HG03575 (cell line): Measurements from ENCODE around the gene MYO10.

Experiments
- ATAC-seq: cut with Tn5 transposase; IDR thresholded peaks from one replicate; pipeline ENCODE4 v1.9.1; 2021; ENCODE audit not compliant: unreplicated experiment, insufficient number of reproducible peaks, low FRiP score; ENCODE audit errors: extremely low read depth

Gene MYO10

GRCh38 chr5:16628376-16628775, 307.7 kb downstream of the MYO10 start:
- ATAC-seq: no peak

GRCh38 chr5:16626696-16627264, 309.3 kb downstream of the MYO10 start:
- ATAC-seq: no peak

- no peak for ATAC-seq
Observed at GRCh38 chr5:16625096-16625495, 311.0 kb downstream of the MYO10 start.

GRCh38 chr5:16619136-16619535, 317.0 kb downstream of the MYO10 start:
- no peak for ATAC-seq

- no peak for ATAC-seq
Observed at GRCh38 chr5:16618138-16618897, 317.8 kb downstream of the MYO10 start.

DNA sequence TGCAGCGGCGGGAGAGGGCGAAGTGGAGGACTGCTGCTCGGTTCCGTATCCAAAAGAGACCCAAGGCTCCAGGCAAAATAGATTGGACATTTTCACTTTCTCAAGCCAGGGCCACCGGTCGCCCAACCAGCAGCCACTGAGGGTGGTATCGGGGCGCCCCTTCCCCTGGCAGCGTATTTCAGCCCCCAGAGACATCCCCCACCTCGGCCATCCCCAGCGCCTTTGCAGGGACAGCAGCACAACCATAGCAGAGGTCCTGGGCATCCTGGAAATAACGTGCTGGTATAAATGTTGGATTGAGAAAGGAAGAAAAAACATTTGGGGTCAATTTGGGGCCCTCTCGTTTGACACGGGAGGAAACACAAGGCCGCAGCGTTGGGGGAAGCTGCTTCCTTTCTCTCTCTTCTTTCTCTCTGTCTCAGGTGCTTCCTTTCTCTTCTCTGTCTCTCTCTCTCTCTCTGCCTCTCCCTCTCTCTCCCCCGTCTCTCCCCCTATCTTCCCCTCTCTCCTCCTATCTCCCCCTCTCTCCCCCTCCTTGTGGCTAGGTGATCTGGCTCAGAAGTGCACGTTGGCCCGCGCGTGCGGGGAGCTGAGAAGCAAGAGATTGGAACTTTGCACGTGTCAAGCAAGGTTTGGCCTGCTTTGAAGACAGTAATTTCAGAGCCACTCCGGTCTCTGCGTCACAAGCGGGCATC, 318.7 kb downstream of the MYO10 start:
- ATAC-seq: no peak

DNA sequence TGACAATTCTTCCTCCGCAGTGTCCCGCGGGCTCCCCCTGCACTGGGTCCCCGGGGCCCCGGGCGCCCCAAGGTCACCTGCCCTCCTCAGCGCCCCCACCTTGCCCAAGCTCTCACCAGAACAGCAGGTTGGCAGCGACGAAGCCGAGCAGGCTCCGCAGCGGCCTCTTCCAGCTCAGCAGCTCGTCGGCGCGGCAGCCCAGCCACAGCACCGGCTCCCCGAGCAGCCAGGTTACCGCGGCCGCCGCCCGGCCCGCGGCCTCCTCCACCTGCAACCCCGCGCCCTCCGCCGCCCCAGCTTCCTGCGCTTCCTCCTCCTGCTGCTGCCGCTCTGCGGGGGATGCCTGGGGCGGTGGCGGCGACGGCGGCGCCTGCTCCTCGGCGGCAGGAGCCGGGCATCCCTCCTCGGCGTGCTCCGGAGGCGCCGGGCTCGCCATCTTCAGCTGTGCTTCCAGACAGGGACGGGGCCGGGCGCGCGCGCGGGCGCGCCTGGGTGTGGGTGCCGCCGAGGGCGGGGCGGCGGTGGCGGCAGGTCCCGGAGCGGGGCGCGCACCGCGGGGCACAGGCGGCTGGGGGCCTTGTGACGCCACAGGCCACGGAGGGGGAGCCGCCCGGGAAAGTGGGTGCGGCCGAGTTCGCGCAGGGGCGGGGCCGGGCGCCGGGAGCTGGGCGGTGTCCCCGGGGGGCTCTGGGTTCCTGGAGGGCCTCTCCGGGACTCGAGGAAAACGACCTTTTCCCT, 319.4 kb downstream of the MYO10 start, which contains the start of gene RETREG1:
TSS of gene RETREG1 (minus strand) at position 462 of the 738 bp plus-strand sequence. CDS start at position 436, 26 bp downstream.
- no peak for ATAC-seq

- ATAC-seq: no peak
Observed at GRCh38 chr5:16615741-16616535, 320.1 kb downstream of the MYO10 start.

GRCh38 chr5:16612007-16612406, 324.1 kb downstream of the MYO10 start:
- no peak for ATAC-seq
